Hematopoietic multipotent progenitor cell treated with erythropoietin and hydrocortisone succinate and interleukin-3 and kit ligand, for 6 days (in vitro differentiated cells): Measurements from ENCODE around the gene SLC47A2.
"Not testable (repeated sequence)": the region's sequence is repeated elsewhere in the genome, so short reads cannot be mapped to it uniquely, and the experiment has no call there.

Source experiments
- DNase-seq: peaks from one replicate; pipeline ENCODE4 v3.0.0-alpha.2; 2015

SLC47A2 gene, protein sequence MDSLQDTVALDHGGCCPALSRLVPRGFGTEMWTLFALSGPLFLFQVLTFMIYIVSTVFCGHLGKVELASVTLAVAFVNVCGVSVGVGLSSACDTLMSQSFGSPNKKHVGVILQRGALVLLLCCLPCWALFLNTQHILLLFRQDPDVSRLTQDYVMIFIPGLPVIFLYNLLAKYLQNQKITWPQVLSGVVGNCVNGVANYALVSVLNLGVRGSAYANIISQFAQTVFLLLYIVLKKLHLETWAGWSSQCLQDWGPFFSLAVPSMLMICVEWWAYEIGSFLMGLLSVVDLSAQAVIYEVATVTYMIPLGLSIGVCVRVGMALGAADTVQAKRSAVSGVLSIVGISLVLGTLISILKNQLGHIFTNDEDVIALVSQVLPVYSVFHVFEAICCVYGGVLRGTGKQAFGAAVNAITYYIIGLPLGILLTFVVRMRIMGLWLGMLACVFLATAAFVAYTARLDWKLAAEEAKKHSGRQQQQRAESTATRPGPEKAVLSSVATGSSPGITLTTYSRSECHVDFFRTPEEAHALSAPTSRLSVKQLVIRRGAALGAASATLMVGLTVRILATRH

DNA sequence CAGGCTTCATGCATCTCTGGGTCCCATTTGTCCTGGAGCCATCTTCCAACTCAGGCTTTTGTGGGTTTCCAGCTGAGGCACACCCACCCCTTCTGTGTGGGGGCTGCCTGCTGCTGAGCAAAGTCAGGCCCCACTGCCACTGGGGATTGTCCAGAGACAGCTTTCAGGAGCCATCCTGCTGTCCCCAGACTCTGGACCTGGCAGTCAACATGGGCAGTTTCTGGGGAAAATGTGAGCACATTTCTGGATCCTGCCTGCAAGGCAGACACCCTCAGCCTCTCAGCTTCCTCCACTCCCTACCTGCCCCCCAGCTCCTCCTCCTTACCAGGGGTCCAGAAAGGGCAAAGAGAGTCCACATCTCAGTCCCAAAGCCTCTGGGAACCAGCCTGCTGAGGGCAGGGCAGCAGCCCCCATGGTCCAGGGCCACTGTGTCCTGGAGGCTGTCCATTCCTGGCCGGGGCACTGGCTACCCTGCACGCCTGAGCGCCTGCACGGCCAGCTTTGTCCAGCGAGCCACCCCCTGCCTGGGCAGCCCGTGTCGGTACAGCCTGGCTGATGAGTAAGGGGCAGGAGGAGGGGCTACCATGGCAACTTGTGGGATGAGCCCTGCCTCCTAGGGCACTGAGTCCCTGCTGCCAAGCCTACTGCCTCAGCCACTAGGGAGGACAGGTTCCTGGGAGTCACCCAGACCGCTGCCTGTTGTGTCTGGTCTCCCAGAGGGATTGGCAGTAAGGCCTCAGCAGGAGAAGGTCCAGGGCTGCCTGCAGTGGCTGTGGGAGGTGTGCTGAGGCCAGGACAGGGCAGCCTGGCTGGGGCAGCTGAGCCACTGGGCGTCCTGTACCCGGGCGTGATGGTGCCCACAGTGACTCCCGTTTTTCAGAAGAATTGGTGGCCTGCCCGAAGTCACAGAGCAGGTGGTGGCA, at the start of gene SLC47A2:
Gene SLC47A2, minus strand, starts transcription at position 477 of the 923 bp plus-strand sequence. Its CDS starts 29 bp downstream, at position 448.
- no peak for DNase-seq

- no peak for DNase-seq
These were observed 49.6 kb upstream of the SLC47A2 start for GRCh38 chr17:19766016-19766415.

GRCh38 chr17:19763991-19764390, 47.6 kb upstream of the SLC47A2 start:
- DNase-seq, result not testable (repeated sequence)

- DNase-seq, result no peak
These were observed 47.0 kb upstream of the SLC47A2 start for GRCh38 chr17:19763416-19763815.

- peak; percentile 70 for DNase-seq
These were observed 46.2 kb upstream of the SLC47A2 start for GRCh38 chr17:19762515-19762961.

DNA sequence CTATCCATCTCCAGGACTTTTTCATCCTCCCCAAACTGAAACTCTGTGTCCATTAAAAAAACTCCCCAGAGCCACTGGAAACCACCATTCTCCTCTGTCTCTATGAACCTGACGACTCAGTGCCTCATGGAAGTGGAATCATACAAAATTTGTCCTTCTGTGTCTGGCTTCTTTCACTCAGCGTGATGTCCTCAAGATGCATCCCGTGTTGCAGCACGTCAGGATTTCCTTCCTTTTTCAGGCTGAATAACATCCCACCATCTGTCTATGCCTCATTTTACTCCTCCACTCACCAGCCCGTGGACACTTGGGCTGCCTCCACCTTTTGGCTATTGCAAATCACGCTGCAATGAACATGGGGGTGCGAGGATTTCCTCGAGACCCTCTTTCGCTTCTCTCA, 44.4 kb upstream of the SLC47A2 start:
- DNase-seq, result no peak

GRCh38 chr17:19759568-19760549, 43.5 kb upstream of the SLC47A2 start:
- DNase-seq, result no peak

GRCh38 chr17:19757536-19758180, 41.3 kb upstream of the SLC47A2 start:
- DNase-seq, result no peak

GRCh38 chr17:19756546-19756945, 40.2 kb upstream of the SLC47A2 start:
- no peak for DNase-seq

- no peak for DNase-seq
These were observed 39.6 kb upstream of the SLC47A2 start for GRCh38 chr17:19755821-19756510.

DNA sequence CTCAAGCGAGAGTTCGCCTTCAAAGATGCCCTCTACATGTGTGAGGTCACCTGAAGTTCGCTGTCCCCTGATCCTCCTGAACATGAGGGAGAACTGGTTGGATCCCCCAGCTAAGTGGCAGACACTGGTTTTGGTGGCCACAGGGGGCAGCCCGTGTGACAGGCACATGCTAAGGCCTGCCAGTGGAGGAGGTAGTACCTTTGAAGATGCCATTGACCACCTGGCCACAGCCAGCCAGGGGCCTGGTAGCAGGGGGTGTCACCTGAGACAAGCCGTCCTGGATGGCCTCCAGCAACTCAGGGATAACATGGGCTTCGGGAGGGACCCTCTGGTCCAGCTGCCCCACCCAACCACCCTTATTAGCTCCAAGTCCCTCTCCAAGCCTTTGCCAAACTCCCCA, 39.0 kb upstream of the SLC47A2 start:
- DNase-seq, result no peak

DNA sequence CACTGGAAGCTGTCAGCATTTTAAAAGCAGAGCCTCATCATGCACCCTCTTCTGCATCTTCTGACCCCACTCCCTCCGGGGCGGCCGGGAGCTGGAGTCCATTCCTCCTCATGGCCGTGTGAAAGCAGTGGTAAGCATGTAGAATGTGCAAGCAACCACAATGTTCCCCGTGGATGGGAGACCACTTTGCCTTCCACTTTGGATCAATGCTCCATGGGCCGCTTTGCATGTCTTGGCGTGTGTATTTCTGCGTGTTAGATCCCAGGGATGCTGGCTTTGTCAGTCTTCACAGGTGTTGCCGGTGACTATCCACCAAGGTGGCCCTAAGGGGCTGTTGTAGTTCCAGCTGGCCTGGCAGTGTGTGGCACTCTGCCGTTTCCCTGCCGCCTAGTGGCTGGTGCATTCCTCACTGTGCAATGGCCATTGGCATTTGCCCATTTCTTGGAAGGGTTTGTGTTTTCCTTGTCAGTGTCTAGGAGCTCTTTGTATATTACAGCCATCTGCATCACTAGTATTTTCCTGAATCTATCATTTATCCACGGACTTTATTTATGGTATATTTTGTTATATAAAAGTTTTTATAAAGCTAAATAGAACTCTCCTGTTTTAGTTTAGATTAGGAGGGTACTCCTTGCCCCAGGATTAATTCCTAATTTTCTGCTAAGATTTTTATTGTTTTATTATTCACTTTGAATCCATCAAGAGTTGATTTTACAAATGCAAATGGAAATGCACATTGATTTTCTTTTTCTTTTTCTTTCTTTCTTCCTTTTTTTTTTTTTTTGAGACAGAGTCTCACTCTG, 37.5 kb upstream of the SLC47A2 start:
- peak; percentile 51 for DNase-seq

DNA sequence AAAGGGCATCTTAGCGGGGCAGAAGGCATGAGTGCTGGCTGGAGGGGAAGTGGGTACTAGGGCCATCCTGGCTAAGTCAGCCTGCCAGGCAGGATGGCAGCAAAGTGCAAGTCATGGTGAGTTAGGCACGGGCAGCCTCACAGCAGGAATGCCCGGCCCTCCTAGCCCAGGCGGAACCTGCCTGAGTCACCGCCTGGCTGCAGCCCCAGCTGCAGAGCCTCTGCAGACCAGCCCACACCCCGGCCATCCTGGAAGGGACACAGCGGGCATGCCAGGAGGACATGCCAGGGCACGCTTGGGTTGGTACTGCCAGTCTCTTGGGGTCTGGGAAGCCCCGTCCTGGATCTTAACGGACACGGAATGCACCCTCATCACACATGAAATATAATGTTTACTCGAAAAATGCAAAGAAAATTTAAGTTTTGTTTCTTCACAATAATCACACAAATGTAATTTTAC, 36.7 kb upstream of the SLC47A2 start:
- peak; percentile 80 for DNase-seq

DNA sequence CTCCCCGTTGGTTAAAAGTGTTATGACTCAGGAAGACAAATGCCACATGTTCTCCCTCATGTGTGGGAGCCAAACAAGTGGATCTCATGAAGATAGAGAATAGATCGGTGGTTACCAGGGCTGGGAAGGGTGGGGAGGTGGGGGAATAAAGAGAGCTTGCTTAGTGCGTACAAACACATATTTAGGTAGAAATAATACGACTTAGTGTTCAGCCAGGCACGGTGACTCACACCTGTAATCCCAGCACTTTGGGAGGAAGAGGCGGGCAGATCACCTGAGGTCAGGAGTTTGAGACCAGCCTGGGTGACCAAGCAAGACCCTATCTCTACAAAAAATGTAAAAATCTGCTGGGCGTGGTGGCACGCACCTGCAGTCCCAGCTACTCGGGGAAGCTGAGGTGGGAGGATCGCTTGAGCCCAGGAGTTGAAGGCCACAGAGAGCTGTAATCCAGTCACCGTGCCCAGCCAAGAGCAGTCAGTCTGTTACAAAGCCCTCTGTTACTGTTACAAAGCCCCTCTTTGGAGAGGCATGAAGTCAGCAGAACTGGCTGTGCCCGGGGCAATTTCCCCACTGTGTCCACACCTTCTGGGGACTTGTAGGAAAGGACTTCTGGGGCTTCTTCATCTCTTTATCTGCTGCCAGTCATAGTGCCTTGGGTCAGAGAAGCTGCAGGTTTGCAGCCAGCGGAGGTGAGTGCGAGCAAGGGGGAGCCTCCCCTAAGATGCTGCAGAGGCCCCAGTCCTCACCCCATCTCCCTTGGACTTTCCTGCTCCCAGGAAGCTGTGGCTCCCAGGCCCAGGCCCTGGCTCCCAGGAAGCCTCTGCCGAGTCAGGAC, 36.0 kb upstream of the SLC47A2 start:
- no peak for DNase-seq

- DNase-seq, result no peak
These were observed 34.5 kb upstream of the SLC47A2 start for GRCh38 chr17:19750835-19751234.

DNA sequence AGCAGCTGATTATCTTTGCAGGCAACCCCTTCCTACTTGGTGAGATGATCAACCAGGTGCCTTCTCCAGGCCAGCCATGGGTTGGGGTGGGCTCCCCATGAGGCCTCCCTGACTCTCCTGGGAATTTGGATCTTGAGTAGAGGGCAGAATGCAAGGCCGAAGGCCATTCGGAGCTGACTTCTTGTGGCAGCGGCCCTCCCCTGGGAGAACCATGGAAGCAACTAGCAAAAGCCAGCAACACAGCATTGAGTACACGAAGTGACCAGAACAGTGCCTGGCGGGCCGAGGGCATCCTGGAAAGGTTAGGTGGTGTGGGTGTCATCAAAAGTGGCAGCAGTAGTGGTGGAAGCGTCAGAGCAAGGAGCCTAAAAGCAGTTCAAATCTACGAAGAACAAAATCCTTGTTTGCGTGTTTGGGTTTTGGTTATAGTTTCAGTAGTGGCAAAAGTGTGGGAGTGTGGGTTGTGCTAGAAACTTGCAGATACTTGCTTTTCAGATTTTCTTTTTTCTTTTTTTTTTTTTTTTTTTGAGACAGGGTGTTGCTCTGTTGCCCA, 33.7 kb upstream of the SLC47A2 start:
- no peak for DNase-seq

DNA sequence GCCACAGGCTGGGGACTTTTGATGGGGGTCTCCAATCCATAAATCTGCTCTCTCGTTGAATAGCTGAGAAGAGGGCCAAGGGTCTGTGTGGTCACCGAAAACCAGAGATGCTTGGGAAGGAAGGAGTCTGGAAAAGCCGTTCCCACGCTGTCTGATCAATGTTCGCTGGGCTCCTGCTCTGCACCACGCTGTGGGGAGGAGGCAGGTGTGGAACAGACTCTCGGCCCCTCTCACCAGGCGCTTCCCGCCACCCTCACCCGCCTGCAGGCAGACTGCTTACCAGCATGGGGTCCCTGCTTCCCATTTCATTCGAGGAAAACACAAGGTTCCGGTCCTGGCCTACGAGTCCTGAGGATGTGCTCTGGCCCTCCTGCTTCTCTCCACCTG, 32.4 kb upstream of the SLC47A2 start:
- DNase-seq, result no peak
